OCI-LY3 (cell line): ENCODE results near the gene GPR39.

Source experiments
- H2AFZ ChIP-seq: fragments of 200-600, 300-600 bp; shearing (Covaris generic); 2 replicates; pipeline ENCODE4 v1.6.0; 2014; ENCODE audit warnings: antibody characterized with exemption, low read depth, low read length
- H3K27ac ChIP-seq: fragments of 200-600, 300-600 bp; sonication (generic); 2 replicates; pipeline ENCODE4 v1.5.1; 2014; ENCODE audit warnings: mild to moderate bottlenecking, low read length, moderate library complexity, mixed read lengths
- H3K27me3 ChIP-seq: fragments of 200-600, 300-600 bp; sonication (generic); 2 replicates; pipeline ENCODE4 v1.6.1; 2014; ENCODE audit warnings: low read depth, low read length, mixed read lengths
- H3K36me3 ChIP-seq: fragments of 200-600, 300-600 bp; sonication (generic); replicated peaks from 2 replicates; pipeline ENCODE3; 2014; ENCODE audit warnings: low read depth, low read length, mixed read lengths
- H3K4me1 ChIP-seq: fragments of 300-600, 200-600 bp; sonication (generic); 2 replicates; pipeline ENCODE4 v1.6.1; 2014; ENCODE audit warnings: low read length, mixed read lengths
- H3K4me2 ChIP-seq: fragments of 200-600, 300-600 bp; sonication (generic); 2 replicates; pipeline ENCODE4 v1.6.1; 2014; ENCODE audit warnings: low read length, mixed read lengths
- H3K4me3 ChIP-seq: fragments of 300-600, 200-600 bp; sonication (generic); 2 replicates; pipeline ENCODE4 v1.5.1; 2014; ENCODE audit warnings: antibody characterized with exemption, mild to moderate bottlenecking, low read length, moderate library complexity
- H3K79me2 ChIP-seq: fragments of 300-600, 200-600 bp; shearing (Covaris generic); 2 replicates; pipeline ENCODE4 v1.6.1; 2014; ENCODE audit warnings: mild to moderate bottlenecking, low read length, mixed read lengths
- H3K9ac ChIP-seq: fragments of 300-600, 200-600 bp; shearing (Covaris generic); 2 replicates; pipeline ENCODE4 v1.6.0; 2014; ENCODE audit warnings: mild to moderate bottlenecking, low read length, moderate library complexity
- H3K9me3 ChIP-seq: fragments of 200-600, 300-600 bp; shearing (Covaris generic); 2 replicates; pipeline ENCODE4 v1.6.1; 2014; ENCODE audit warnings: low read length, mixed read lengths; ENCODE audit not compliant: insufficient read depth
- H4K20me1 ChIP-seq: fragments of 200-600, 300-600 bp; sonication (generic); 2 replicates; pipeline ENCODE4 v1.6.1; 2016; ENCODE audit warnings: low read length, mixed read lengths; ENCODE audit not compliant: insufficient read depth
- EZH2phosphoT487 ChIP-seq: fragments of 200-600 bp; shearing (Covaris generic); IDR thresholded peaks from 2 replicates; pipeline ENCODE4 v1.6.1; 2018; ENCODE audit warnings: antibody characterized with exemption, mixed run types, low read depth
- TF ChIP-seq, protein P1 (sequence below): fragments of 200-600, 300-600 bp; sonication (generic); IDR thresholded peaks from 2 replicates; pipeline ENCODE4 v1.5.1; 2014; ENCODE audit warnings: antibody characterized with exemption, low read length, low read depth

Gene GPR39

DNA sequence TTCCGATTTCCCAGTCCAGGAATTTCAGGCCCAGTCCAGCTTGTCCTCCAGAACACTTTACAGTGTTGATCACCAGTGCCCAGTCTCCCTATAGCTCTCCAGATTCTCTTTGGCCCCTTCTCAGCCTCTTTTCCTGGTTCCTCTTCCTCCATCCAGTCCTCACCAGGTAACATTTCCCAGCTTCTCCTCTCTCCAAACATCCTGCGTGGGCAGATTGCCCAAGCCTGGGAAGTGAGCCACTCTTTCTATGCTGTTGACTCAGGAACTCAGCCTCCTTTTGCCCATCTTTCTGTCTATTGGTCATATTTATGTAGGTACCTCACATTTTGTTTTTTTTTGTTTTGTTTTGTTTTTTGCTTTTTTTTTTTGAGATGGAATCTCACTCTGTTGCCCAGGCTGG, 144.0 kb downstream of the GPR39 start:
- H3K79me2 ChIP-seq, result no peaks in the 10 kb centered on the region
- no peak overlapping the region for H3K4me3 ChIP-seq
- H3K9me3 ChIP-seq, result no peaks in the 10 kb centered on the region
- H4K20me1 ChIP-seq, result no peaks in the 10 kb centered on the region
- H2AFZ ChIP-seq, result no peak overlapping the region
- no peak overlapping the region for H3K27ac ChIP-seq
- no peaks in the 10 kb centered on the region for H3K27me3 ChIP-seq
- H3K9ac ChIP-seq, result no peak overlapping the region
- no peak overlapping the region for H3K4me2 ChIP-seq
- H3K4me1 ChIP-seq, result no peaks in the 10 kb centered on the region
- no peak for TF ChIP-seq EZH2phosphoT487
- TF ChIP-seq, protein P1, sequence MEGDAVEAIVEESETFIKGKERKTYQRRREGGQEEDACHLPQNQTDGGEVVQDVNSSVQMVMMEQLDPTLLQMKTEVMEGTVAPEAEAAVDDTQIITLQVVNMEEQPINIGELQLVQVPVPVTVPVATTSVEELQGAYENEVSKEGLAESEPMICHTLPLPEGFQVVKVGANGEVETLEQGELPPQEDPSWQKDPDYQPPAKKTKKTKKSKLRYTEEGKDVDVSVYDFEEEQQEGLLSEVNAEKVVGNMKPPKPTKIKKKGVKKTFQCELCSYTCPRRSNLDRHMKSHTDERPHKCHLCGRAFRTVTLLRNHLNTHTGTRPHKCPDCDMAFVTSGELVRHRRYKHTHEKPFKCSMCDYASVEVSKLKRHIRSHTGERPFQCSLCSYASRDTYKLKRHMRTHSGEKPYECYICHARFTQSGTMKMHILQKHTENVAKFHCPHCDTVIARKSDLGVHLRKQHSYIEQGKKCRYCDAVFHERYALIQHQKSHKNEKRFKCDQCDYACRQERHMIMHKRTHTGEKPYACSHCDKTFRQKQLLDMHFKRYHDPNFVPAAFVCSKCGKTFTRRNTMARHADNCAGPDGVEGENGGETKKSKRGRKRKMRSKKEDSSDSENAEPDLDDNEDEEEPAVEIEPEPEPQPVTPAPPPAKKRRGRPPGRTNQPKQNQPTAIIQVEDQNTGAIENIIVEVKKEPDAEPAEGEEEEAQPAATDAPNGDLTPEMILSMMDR, result no peak
- no peaks in the 10 kb centered on the region for H3K36me3 ChIP-seq

DNA sequence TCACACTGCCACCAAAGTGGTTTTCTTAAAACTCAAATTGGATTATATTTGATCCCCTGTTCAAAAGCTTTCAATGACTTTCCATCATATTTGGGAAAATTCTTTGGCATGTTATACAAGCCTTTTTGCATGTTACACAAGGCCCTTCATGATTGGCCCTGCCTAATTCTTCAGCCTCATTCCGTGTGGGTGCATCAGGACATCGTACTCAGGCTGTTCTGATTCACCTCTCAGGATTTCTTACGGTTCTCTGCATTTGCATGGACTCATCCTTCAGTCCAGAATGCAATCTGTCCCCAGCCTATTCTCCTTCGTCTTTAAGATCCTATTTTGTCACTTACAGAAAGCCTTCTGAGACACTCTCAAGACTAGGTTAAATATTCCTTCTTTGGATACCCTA, 145.6 kb downstream of the GPR39 start:
- H3K9me3 ChIP-seq, result no peaks in the 10 kb centered on the region
- H3K4me3 ChIP-seq, result no peak overlapping the region
- no peak overlapping the region for H3K27ac ChIP-seq
- H3K27me3 ChIP-seq, result no peaks in the 10 kb centered on the region
- TF ChIP-seq EZH2phosphoT487, result no peak
- TF ChIP-seq, protein P1, result no peak
- no peaks in the 10 kb centered on the region for H4K20me1 ChIP-seq
- H3K36me3 ChIP-seq, result no peaks in the 10 kb centered on the region
- no peaks in the 10 kb centered on the region for H3K4me1 ChIP-seq
- H3K9ac ChIP-seq, result no peak overlapping the region
- H2AFZ ChIP-seq, result no peak overlapping the region
- no peak overlapping the region for H3K4me2 ChIP-seq
- H3K79me2 ChIP-seq, result no peaks in the 10 kb centered on the region

DNA sequence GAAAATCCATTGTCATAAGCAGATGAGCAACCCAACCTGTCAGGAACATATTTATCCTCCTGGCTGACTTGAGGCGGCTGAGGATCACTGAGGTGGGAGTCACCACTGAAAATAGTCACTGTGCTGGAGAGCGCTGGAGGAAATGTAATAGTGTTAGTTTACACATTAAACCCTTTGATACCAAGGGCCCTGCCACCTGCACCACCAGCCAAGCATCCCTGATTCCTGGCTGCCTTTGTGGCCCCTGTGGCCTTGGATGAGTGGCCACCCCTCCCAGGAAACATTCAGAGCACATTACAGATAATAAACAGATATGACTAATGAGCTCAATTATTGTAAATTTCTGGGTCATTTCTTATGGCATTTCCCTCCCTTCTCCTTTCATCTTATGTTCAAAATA, 147.5 kb downstream of the GPR39 start:
- Histone ChIP-seq H3K27ac (no peak overlapping the region), H4K20me1 (no peaks in the 10 kb centered on the region), H3K4me3 (no peak overlapping the region), H3K9ac (no peak overlapping the region), H2AFZ (no peak overlapping the region), H3K9me3 (no peaks in the 10 kb centered on the region), H3K36me3 (no peaks in the 10 kb centered on the region), H3K4me2 (no peak overlapping the region), H3K4me1 (no peaks in the 10 kb centered on the region), H3K27me3 (no peaks in the 10 kb centered on the region), H3K79me2 (no peaks in the 10 kb centered on the region)
- TF ChIP-seq EZH2phosphoT487, result no peak
- TF ChIP-seq, protein P1, result no peak

DNA sequence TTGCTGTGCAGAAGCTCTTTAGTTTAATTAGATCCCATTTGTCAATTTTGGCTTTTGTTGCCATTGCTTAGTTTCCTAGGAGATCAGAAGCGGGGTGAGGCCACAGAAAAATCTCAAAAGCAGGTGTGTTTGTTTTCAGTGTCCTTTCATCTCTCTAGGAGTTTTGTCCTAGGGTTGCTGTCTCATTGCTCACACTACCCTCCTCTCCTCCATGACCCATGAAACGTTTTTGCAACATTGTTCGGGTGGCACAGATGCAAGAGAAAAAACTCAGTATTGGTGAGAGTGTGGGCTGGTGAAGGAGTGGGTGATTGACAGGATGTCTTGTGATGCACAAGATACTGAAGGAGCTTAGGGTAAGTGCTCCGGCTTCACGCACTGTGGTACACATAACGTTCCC, 149.8 kb downstream of the GPR39 start:
- no peaks in the 10 kb centered on the region for H3K79me2 ChIP-seq
- TF ChIP-seq EZH2phosphoT487, result no peak
- TF ChIP-seq, protein P1, result no peak
- no peaks in the 10 kb centered on the region for H3K9me3 ChIP-seq
- H3K4me3 ChIP-seq, result no peak overlapping the region
- H3K4me1 ChIP-seq, result no peaks in the 10 kb centered on the region
- H3K9ac ChIP-seq, result no peak overlapping the region
- no peaks in the 10 kb centered on the region for H3K36me3 ChIP-seq
- no peaks in the 10 kb centered on the region for H3K27me3 ChIP-seq
- no peak overlapping the region for H3K27ac ChIP-seq
- H4K20me1 ChIP-seq, result no peaks in the 10 kb centered on the region
- H2AFZ ChIP-seq, result no peak overlapping the region
- H3K4me2 ChIP-seq, result no peak overlapping the region
